Adrenal gland (tissue), 12 donors: Measurements from ENCODE around the gene TAF1C. TPM values are rescaled to one million over a fixed set of nuclear protein-coding genes. Genes with fewer than 3 reads are reported as not detected.

Experiments used
- DNase-seq, 7 donors: peaks; one replicate each; pipeline ENCODE4 v3.0.0-alpha.2; 2019 to 2020
- H3K27ac ChIP-seq, 5 donors: fragments of 200-600 bp; sonication (generic) in 4 of 5; 1 replicate in 3 of 5; 2 replicates in 2 of 5; pipeline versions ENCODE4 v1.5.1 to v1.8.0; 2016 to 2020; ENCODE audit warnings: mild to moderate bottlenecking in 1 of 5
- H3K27me3 ChIP-seq: fragments of 200-600 bp; 2 replicates; pipeline ENCODE4 v1.8.0; 2021
- H3K36me3 ChIP-seq, 2 donors: fragments of 200-600 bp; replicated peaks in 1 of 2; 1 replicate in 1 of 2; 2 replicates in 1 of 2; pipeline versions ENCODE4 v1.5.1 to v1.8.0; 2018 to 2022
- H3K4me1 ChIP-seq, 2 donors: fragments of 200-600 bp; replicated peaks in 1 of 2; 1 replicate in 1 of 2; 2 replicates in 1 of 2; pipeline versions ENCODE4 v1.5.1 to v1.8.0; 2018 to 2021
- H3K4me3 ChIP-seq, 4 donors: fragments of 200-600 bp; sonication (generic) in 3 of 4; one replicate each; pipeline ENCODE4 v1.5.1; 2016 to 2018
- H3K9me3 ChIP-seq, 3 donors: fragments of 200-600 bp; sonication (generic) in 1 of 3; replicated peaks in 1 of 3; 1 replicate in 2 of 3; 2 replicates in 1 of 3; pipeline versions ENCODE4 v1.5.1 to v1.8.0; 2016 to 2021
- POLR2A ChIP-seq, 2 donors: fragments of 450-650 bp; IDR thresholded peaks; one replicate each; pipeline ENCODE4 v1.6.1; 2017; ENCODE audit warnings: antibody characterized with exemption in 2 of 2, mild to moderate bottlenecking in 2 of 2, moderate library complexity in 1 of 2
- WGBS, 4 donors: extraction: QIAGEN DNeasy Blood & Tissue Kit in 2 of 4; methylation state at CpG; one replicate each; pipeline versions ENCODE4 v1.1.5 to v1.1.7; 2013 to 2017; 5-methylcytosine and 5-hydroxymethylcytosine counted together
- intact Hi-C, 2 donors: fragments of 100-400 bp; cut with DNase I; formaldehyde crosslinking; loops; one replicate each; pipeline versions ENCODE4 v1.14.1 to v1.15.0; 2022 to 2023
- polyA plus RNA-seq, 3 donors: library from polyadenylated mRNA; stranded (reverse); fragments of 200-250 nt in 2 of 3; fragments of 350-450 nt in 1 of 3; fragmentation: Illumina TruSeq in 1 of 3; extraction: RNeasy Lipid Tissue Mini Kit (QIAGEN cat#74804) in 1 of 3; gene quantifications; one replicate each; pipeline ENCODE4 v1.2.3, GENCODE V29; 2013 to 2014
- total RNA-seq, 9 donors: library from RNA; depleted of rRNA in 4 of 9; stranded (reverse); fragments of >200 nt in 4 of 9; fragments of 120-200 nt in 1 of 9; fragmentation: NEBNext Ultra II Directional in 1 of 9; extraction: Animal tissue kit (Norgen Biotek cat#: 25700) in 1 of 9; gene quantifications; one replicate each; pipeline versions ENCODE4 v1.1.0 to v1.2.4, GENCODE V29; 2013 to 2023
- TF ChIP-seq, protein P1 (sequence below), 6 experiments: fragments of 450-650 bp in 4 of 6; fragments of 200-600 bp in 2 of 6; sonication (generic) in 1 of 6; IDR thresholded peaks; 1 replicate in 5 of 6; 2 replicates in 1 of 6; pipeline versions ENCODE4 v1.5.1 to v1.8.0; 2016 to 2021; ENCODE audit warnings: antibody characterized with exemption in 6 of 6, mild to moderate bottlenecking in 2 of 6, moderate library complexity in 1 of 6
- donor health status: healthy with polysubstance abuse.
- donor health status: Bipolar disorder and iron deficiency.
- donor health status: DM: yes; HTN: yes; CAD: no.
- donor health status: DM: no; HTN: no; CAD: no.
- donor health status: DM: no; HTN: no; CAD: no.
- donor health status: DM: yes; HTN: yes; CAD: no.

TAF1C gene
- total and polyA plus RNA-seq, 12 donors = 6.4 to 205 (median 40.1) TPM

DNA sequence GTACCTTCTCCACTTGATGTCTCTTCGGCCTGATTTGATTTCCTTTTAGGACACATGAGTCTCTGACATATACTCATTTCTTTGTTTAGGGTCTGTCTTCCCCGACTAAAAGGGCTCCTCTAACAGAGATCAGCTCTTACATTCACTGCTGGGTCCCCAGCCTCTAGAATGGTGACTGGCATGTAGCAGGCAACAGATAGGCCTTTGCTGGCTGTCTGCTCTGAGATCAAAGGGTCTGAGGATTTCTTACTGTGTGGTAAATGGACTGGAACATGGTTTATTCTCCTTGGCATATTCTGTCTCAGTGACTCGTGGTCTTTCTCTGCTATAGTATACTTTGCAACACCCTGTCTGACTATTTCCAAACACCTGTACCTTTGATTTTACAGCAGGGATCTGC lies 25.1 kb downstream of the TAF1C start:
- H3K9me3 ChIP-seq = no peaks in the 10 kb centered on the region
- intact Hi-C loops = no loop called here
- no peak for DNase-seq
- no peaks in the 10 kb centered on the region for H3K27me3 ChIP-seq
- H3K4me1 ChIP-seq = no peaks in the 10 kb centered on the region
- no peak overlapping the region for H3K27ac ChIP-seq
- H3K4me3 ChIP-seq = no peak overlapping the region
- no peaks in the 10 kb centered on the region for H3K36me3 ChIP-seq
- WGBS, 4 donors = 57 to 63% (median 59%) methylated on average over 3 of the region's 3 CpGs
- TF ChIP-seq POLR2A (IDR thresholded peaks at IDR 0.05) = no peak
- TF ChIP-seq, protein P1, sequence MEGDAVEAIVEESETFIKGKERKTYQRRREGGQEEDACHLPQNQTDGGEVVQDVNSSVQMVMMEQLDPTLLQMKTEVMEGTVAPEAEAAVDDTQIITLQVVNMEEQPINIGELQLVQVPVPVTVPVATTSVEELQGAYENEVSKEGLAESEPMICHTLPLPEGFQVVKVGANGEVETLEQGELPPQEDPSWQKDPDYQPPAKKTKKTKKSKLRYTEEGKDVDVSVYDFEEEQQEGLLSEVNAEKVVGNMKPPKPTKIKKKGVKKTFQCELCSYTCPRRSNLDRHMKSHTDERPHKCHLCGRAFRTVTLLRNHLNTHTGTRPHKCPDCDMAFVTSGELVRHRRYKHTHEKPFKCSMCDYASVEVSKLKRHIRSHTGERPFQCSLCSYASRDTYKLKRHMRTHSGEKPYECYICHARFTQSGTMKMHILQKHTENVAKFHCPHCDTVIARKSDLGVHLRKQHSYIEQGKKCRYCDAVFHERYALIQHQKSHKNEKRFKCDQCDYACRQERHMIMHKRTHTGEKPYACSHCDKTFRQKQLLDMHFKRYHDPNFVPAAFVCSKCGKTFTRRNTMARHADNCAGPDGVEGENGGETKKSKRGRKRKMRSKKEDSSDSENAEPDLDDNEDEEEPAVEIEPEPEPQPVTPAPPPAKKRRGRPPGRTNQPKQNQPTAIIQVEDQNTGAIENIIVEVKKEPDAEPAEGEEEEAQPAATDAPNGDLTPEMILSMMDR (IDR thresholded peaks at IDR 0.05) = no peak

DNA sequence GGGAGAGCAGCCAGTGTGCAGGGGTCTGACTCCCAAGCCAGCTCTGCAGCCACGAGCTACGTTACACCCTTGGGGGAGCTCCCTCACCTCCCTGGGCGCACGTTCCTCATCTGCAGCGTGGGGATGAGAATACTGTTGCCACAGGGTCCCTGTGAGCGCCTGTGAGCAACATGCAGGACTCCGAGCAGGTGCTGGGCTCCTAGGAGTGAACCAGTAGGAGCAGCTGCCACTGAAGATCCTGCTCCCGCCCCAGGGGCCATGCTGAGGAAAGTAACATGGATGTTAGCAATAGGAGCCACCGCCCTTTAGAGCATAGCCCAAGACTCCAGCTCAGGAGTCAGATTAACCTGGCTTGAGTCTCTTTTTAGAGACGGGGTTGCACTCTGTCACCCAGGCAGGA lies 25.8 kb downstream of the TAF1C start:
- WGBS, 4 donors = 71 to 90% (median 83%) methylated on average over 6 to 10 of the region's 10 CpGs
- intact Hi-C loops = no loop called here
- H3K27me3 ChIP-seq = no peaks in the 10 kb centered on the region
- no peaks in the 10 kb centered on the region for H3K9me3 ChIP-seq
- TF ChIP-seq POLR2A (IDR thresholded peaks at IDR 0.05) = no peak
- TF ChIP-seq, protein P1 (IDR thresholded peaks at IDR 0.05) = no peak
- no peaks in the 10 kb centered on the region for H3K36me3 ChIP-seq
- H3K27ac ChIP-seq = no peak overlapping the region
- DNase-seq = no peak
- no peaks in the 10 kb centered on the region for H3K4me1 ChIP-seq
- H3K4me3 ChIP-seq = no peak overlapping the region

DNA sequence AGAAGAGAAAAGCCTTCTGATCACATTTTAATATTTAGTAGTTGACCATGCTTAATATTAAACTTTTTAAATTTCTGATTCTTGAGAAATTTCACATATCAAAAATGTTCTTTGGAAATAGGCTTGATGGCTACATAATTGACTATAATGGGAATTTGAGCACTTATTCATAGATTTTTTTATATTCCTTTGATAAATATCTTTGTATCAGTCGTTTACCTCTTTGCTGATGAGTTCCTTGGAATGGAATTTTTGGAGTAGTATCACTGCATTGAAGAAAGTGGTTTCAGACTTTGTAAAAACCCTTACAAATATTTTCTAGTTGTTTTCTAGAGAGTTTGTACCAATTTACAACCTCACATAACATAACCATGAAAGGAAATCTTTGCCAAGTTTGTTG lies 27.1 kb downstream of the TAF1C start:
- no peaks in the 10 kb centered on the region for H3K27me3 ChIP-seq
- no peak overlapping the region for H3K27ac ChIP-seq
- no peak overlapping the region for H3K4me3 ChIP-seq
- intact Hi-C loops = no loop called here
- no peak for DNase-seq
- WGBS, 4 donors = 23 to 59% (median 43%) methylated on average over 1 of the region's 1 CpG
- no peak for TF ChIP-seq POLR2A (IDR thresholded peaks at IDR 0.05)
- TF ChIP-seq, protein P1 (IDR thresholded peaks at IDR 0.05) = no peak
- H3K9me3 ChIP-seq = no peaks in the 10 kb centered on the region
- H3K36me3 ChIP-seq = no peaks in the 10 kb centered on the region
- no peaks in the 10 kb centered on the region for H3K4me1 ChIP-seq

DNA sequence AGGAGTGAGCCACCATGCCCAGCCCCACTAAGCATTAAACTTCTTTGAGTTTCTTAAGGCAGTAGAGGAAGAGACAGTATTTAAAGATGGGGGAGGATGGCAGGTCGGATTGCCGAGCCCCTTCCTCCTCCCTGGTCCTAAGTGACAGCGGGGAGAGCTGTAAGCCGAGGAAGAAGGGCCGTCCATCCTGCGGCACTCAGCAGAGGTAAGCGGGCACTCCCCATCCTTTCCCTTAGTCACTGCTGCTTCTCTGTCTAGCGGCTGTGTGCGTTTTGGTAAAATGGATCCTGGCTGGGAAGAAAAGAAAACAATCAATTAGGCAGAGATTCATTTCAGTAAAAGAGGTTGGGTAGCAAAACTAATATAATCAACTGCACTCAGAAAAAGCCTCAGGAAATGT lies 27.9 kb downstream of the TAF1C start:
- WGBS, 4 donors = 35 to 53% (median 43%) methylated on average over 9 of the region's 9 CpGs
- intact Hi-C loops = no loop called here

More for the DNA sequence above, 27.9 kb downstream of the TAF1C start:
- Histone ChIP-seq H3K27me3 (no peaks in the 10 kb centered on the region), H3K9me3 (no peaks in the 10 kb centered on the region), H3K4me1 (no peaks in the 10 kb centered on the region), H3K27ac (no peak overlapping the region), H3K36me3 (no peaks in the 10 kb centered on the region), H3K4me3 (no peak overlapping the region)
- TF ChIP-seq, protein P1 (IDR thresholded peaks at IDR 0.05) = no peak
- DNase-seq = no peak
